HG03159 (cell line): ENCODE measurements around the gene GPD2.

Experiments
- ATAC-seq: cut with Tn5 transposase; IDR thresholded peaks from one replicate; pipeline ENCODE4 v1.9.1; 2021; ENCODE audit warnings: mild to moderate bottlenecking, moderate library complexity; ENCODE audit not compliant: unreplicated experiment

GPD2 gene

GRCh38 chr2:156435396-156435717 is 822 bp upstream of the GPD2 start:
- ATAC-seq: no peak

- ATAC-seq: peak; percentile 47
Measured at GRCh38 chr2:156436497-156437085, 412 bp downstream of the GPD2 start.

GRCh38 chr2:156437272-156437930 is 1.2 kb downstream of the GPD2 start:
- ATAC-seq: peak; percentile 12

- no peak for ATAC-seq
Measured at GRCh38 chr2:156437931-156438410, 1.8 kb downstream of the GPD2 start.

- no peak for ATAC-seq
Measured at GRCh38 chr2:156443089-156443488, 6.9 kb downstream of the GPD2 start.

- peak; percentile 76 for ATAC-seq
Measured at GRCh38 chr2:156445296-156446220, 9.4 kb downstream of the GPD2 start.

- ATAC-seq: no peak
Measured at GRCh38 chr2:156447761-156448160, 11.6 kb downstream of the GPD2 start.

GRCh38 chr2:156448766-156449165 is 12.6 kb downstream of the GPD2 start:
- ATAC-seq: no peak

GRCh38 chr2:156452971-156453370 is 16.8 kb downstream of the GPD2 start:
- no peak for ATAC-seq

GRCh38 chr2:156455361-156455975 is 19.3 kb downstream of the GPD2 start:
- no peak for ATAC-seq

- peak; percentile 81 for ATAC-seq
Measured at GRCh38 chr2:156456616-156457015, 20.4 kb downstream of the GPD2 start.

- no peak for ATAC-seq
Measured at GRCh38 chr2:156457523-156458517, 21.6 kb downstream of the GPD2 start.

GRCh38 chr2:156459720-156460119 is 23.5 kb downstream of the GPD2 start:
- no peak for ATAC-seq

- ATAC-seq: no peak
Measured at GRCh38 chr2:156464106-156464505, 27.9 kb downstream of the GPD2 start.

GRCh38 chr2:156465573-156465972 is 29.4 kb downstream of the GPD2 start:
- ATAC-seq: no peak

GRCh38 chr2:156466739-156467405 is 30.7 kb downstream of the GPD2 start:
- no peak for ATAC-seq

- peak; percentile 33 for ATAC-seq
Measured at GRCh38 chr2:156470975-156471583, 34.9 kb downstream of the GPD2 start.

GRCh38 chr2:156471762-156472161 is 35.6 kb downstream of the GPD2 start:
- ATAC-seq: no peak

GRCh38 chr2:156472686-156473085 is 36.5 kb downstream of the GPD2 start:
- peak; percentile 47 for ATAC-seq
